RWPE2 (cell line): ENCODE data around the gene TDRD3.

Experiments used
- ATAC-seq: fragments of 200-7000 bp; cut with Tn5 transposase; 3 replicates; pipeline ENCODE4 v1.9.1; 2021; ENCODE audit warnings: low read depth
- DNase-seq: peaks from one replicate; pipeline ENCODE4 v3.0.0-alpha.2; 2020; ENCODE audit warnings: low spot score
- H3K27ac ChIP-seq: fragments of 450-650 bp; 2 replicates; pipeline ENCODE4 v1.5.1; 2017; ENCODE audit warnings: mild to moderate bottlenecking; ENCODE audit not compliant: poor library complexity, severe bottlenecking
- H3K27me3 ChIP-seq: fragments of 250-450 bp; sonication (Bioruptor Pico); 2 replicates; pipeline ENCODE4 v1.5.1; 2021; ENCODE audit warnings: mild to moderate bottlenecking, moderate library complexity; ENCODE audit not compliant: insufficient read depth, poor library complexity, severe bottlenecking
- H3K36me3 ChIP-seq: fragments of 250-450 bp; sonication (Bioruptor Pico); 2 replicates; pipeline ENCODE4 v1.5.1; 2020; ENCODE audit warnings: low read depth, mild to moderate bottlenecking, moderate library complexity
- H3K4me1 ChIP-seq: fragments of 250-450 bp; sonication (Bioruptor Pico); 2 replicates; pipeline ENCODE4 v1.5.1; 2021; ENCODE audit warnings: mild to moderate bottlenecking, moderate library complexity; ENCODE audit not compliant: insufficient read depth, poor library complexity, severe bottlenecking
- H3K4me3 ChIP-seq: fragments of 250-450 bp; sonication (Bioruptor Pico); 2 replicates; pipeline ENCODE4 v1.5.1; 2021; ENCODE audit warnings: mild to moderate bottlenecking, moderate library complexity; ENCODE audit not compliant: severe bottlenecking
- H3K9me3 ChIP-seq: fragments of 250-450 bp; sonication (Bioruptor Pico); 2 replicates; pipeline ENCODE4 v1.5.1; 2021; ENCODE audit warnings: mild to moderate bottlenecking, moderate library complexity; ENCODE audit not compliant: severe bottlenecking
- TF ChIP-seq, protein P1 (sequence below): fragments of 450-650 bp; IDR thresholded peaks from one replicate; pipeline ENCODE4 v1.5.1; 2017; ENCODE audit warnings: mild to moderate bottlenecking, moderate library complexity; ENCODE audit not compliant: poor library complexity, severe bottlenecking

Gene TDRD3

GRCh38 chr13:60623151-60623550, 226.1 kb downstream of the TDRD3 start:
- TF ChIP-seq, protein P1, sequence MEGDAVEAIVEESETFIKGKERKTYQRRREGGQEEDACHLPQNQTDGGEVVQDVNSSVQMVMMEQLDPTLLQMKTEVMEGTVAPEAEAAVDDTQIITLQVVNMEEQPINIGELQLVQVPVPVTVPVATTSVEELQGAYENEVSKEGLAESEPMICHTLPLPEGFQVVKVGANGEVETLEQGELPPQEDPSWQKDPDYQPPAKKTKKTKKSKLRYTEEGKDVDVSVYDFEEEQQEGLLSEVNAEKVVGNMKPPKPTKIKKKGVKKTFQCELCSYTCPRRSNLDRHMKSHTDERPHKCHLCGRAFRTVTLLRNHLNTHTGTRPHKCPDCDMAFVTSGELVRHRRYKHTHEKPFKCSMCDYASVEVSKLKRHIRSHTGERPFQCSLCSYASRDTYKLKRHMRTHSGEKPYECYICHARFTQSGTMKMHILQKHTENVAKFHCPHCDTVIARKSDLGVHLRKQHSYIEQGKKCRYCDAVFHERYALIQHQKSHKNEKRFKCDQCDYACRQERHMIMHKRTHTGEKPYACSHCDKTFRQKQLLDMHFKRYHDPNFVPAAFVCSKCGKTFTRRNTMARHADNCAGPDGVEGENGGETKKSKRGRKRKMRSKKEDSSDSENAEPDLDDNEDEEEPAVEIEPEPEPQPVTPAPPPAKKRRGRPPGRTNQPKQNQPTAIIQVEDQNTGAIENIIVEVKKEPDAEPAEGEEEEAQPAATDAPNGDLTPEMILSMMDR = no peak
- Histone ChIP-seq H3K36me3 (no peaks in the 10 kb centered on the region), H3K4me3 (no peak overlapping the region), H3K27me3 (no peaks in the 10 kb centered on the region), H3K9me3 (no peaks in the 10 kb centered on the region), H3K4me1 (no peaks in the 10 kb centered on the region), H3K27ac (no peak overlapping the region)
- no peak for ATAC-seq
- no peak for DNase-seq
